ENCODE results near the gene TECPR2. TPM values are rescaled to one million over a fixed set of nuclear protein-coding genes. Genes with fewer than 3 reads are reported as not detected.

The TECPR2 gene
- total RNA-seq, 1 experiment from 2014 or later, result 12.2 TPM

- no peak overlapping the region for H3K4me3 ChIP-seq (replicated peaks in 1 of 2; ENCODE audit: low read depth in 1 of 2, low read length in 2 of 2)
- POLR2A ChIA-PET, result no interaction called here
- DNase-seq (ENCODE audit: low read depth, low spot score) (no peak), ATAC-seq (no peak)
- no peaks in the 10 kb centered on the region for H3K4me1 ChIP-seq (ENCODE audit: control insufficient read depth in 1 of 2, insufficient read depth in 2 of 2, low read length in 2 of 2)
- H3K4me2 ChIP-seq (ENCODE audit: low read length), result no peak overlapping the region
- no peak overlapping the region for H2AFZ ChIP-seq (ENCODE audit: low read depth, low read length, poor library complexity, severe bottlenecking)
- no peaks in the 10 kb centered on the region for H3K9me2 ChIP-seq (ENCODE audit: insufficient read depth)
- no peaks in the 10 kb centered on the region for H3K9me3 ChIP-seq (ENCODE audit: control insufficient read depth in 1 of 2, insufficient read depth in 1 of 2, low read depth in 1 of 2, low read length in 2 of 2)
- no peak for TF ChIP-seq SIN3A (IDR thresholded peaks at IDR 0.05; ENCODE audit: low read depth)
- TF ChIP-seq EZH2 (IDR thresholded peaks at IDR 0.05), result no peak
- TF ChIP-seq CBX3 (IDR thresholded peaks at IDR 0.05; ENCODE audit: low read depth), result no peak
- TF ChIP-seq YY1 (IDR thresholded peaks at IDR 0.05; ENCODE audit: extremely low read depth, insufficient replicate concordance, low read depth, low read length), result no peak
- TF ChIP-seq RAD21 (IDR thresholded peaks at IDR 0.05; ENCODE audit: low read depth), result no peak
- no peak for TF ChIP-seq TCF7L2 (IDR thresholded peaks at IDR 0.05; ENCODE audit: borderline replicate concordance, extremely low read depth, insufficient read depth, insufficient read length)
- no peak for TF ChIP-seq SP1 (IDR thresholded peaks at IDR 0.05; ENCODE audit: low read depth)
- no peak for TF ChIP-seq ATF3 (IDR thresholded peaks at IDR 0.05)
- TF ChIP-seq EGR1 (IDR thresholded peaks at IDR 0.05; ENCODE audit: low read depth), result no peak
- no peak for TF ChIP-seq ZNF274 (IDR thresholded peaks at IDR 0.05; ENCODE audit: low read depth, low read length)
- no peak for TF ChIP-seq CEBPB (IDR thresholded peaks at IDR 0.05; ENCODE audit: low read depth)
- TF ChIP-seq ZFX (IDR thresholded peaks at IDR 0.05), result no peak
- no peak for TF ChIP-seq FOSL1 (IDR thresholded peaks at IDR 0.05; ENCODE audit: low read depth)
- TF ChIP-seq JUND (IDR thresholded peaks at IDR 0.05), result no peak
- no peak for TF ChIP-seq MAX (IDR thresholded peaks at IDR 0.05)
- TF ChIP-seq SRF (IDR thresholded peaks at IDR 0.05; ENCODE audit: low read depth), result no peak
- TF ChIP-seq EZH2phosphoT487 (IDR thresholded peaks at IDR 0.05; ENCODE audit: borderline replicate concordance), result no peak
- TF ChIP-seq POLR2A (IDR thresholded peaks at IDR 0.05; ENCODE audit: borderline replicate concordance, extremely low read depth, insufficient read depth, insufficient read length), result no peak
- H3K27ac ChIP-seq (ENCODE audit: low read depth, low read length), result no peak overlapping the region
- H3K27me3 ChIP-seq (ENCODE audit: insufficient read depth, low read length), result no peaks in the 10 kb centered on the region
- no peak overlapping the region for H3K9ac ChIP-seq (ENCODE audit: low read length)
- intact Hi-C loops (cut with micrococcal nuclease), result no loop called here
- no peaks in the 10 kb centered on the region for H3K36me3 ChIP-seq (ENCODE audit: control insufficient read depth in 1 of 2, insufficient read depth in 2 of 2, low read length in 2 of 2)
- no peaks in the 10 kb centered on the region for H4K20me1 ChIP-seq (ENCODE audit: insufficient read depth)
- CTCF ChIA-PET, result no interaction called here
- RAD21 ChIA-PET (ENCODE audit: low non-redundant PET in 1 of 2, low total read pairs in 2 of 2, uncharacterized antibody in 2 of 2, unreplicated experiment in 2 of 2), result no interaction called here
- H3K79me2 ChIP-seq (ENCODE audit: insufficient read depth, low read length), result no peaks in the 10 kb centered on the region
- no TSS peak for BruUV-seq (replicated peaks)
These were observed 56.5 kb downstream of the TECPR2 start for GRCh38 chr14:102419276-102419675.
